MCF 10A (cell line): ENCODE results near the gene SULT6B1. TPM values are rescaled to one million over a fixed set of nuclear protein-coding genes. Genes with fewer than 3 reads are reported as not detected.
A peak's percentile ranks its signal among the peaks of the same experiment; 100 is the strongest.
"Not testable (repeated sequence)": the region's sequence is repeated elsewhere in the genome, so short reads cannot be mapped to it uniquely, and the experiment has no call there.

Experiments used
- BruUV-seq: library from RNA; stranded (reverse); fragments of 400-500 nt; replicated peaks from 2 replicates; lab custom pipeline; 2021; lab: Mats Ljungman, UMichigan
- CTCF ChIA-PET: fragments of 300-600 bp; sonication (Branson Sonifier 250); formaldehyde crosslinking; extraction: SDS; loops from one replicate; lab custom pipeline; 2021; ENCODE audit warnings: antibody characterized with exemption, inconsistent platforms; lab: Yijun Ruan, JAX
- POLR2A ChIA-PET: fragments of 300-600, 350-650 bp; sonication (Branson Sonifier 250); formaldehyde crosslinking; extraction: SDS; loops from one replicate; lab custom pipeline; 2020; ENCODE audit warnings: antibody characterized with exemption, inconsistent platforms; lab: Yijun Ruan, JAX
- DNase-seq: peaks from one replicate; pipeline ENCODE4 v3.0.0-alpha.2; 2018; ENCODE audit not compliant: unreplicated experiment
- H3K27ac Mint-ChIP-seq: one replicate; pipeline ENCODE4 v1.8.0; 2022; ENCODE audit warnings: mild to moderate bottlenecking, low read depth, mixed read lengths; ENCODE audit not compliant: unreplicated experiment
- H3K27me3 Mint-ChIP-seq: one replicate; pipeline ENCODE4 v1.8.0; 2022; ENCODE audit warnings: mixed read lengths; ENCODE audit not compliant: insufficient read depth, unreplicated experiment
- H3K36me3 Mint-ChIP-seq: one replicate; pipeline ENCODE4 v1.8.0; 2022; ENCODE audit warnings: mild to moderate bottlenecking, moderate library complexity, mixed read lengths; ENCODE audit not compliant: insufficient read depth, unreplicated experiment
- H3K4me1 Mint-ChIP-seq: one replicate; pipeline ENCODE4 v1.8.0; 2022; ENCODE audit warnings: mixed read lengths; ENCODE audit not compliant: insufficient read depth, unreplicated experiment
- H3K4me3 Mint-ChIP-seq: one replicate; pipeline ENCODE4 v1.8.0; 2022; ENCODE audit warnings: mild to moderate bottlenecking, moderate library complexity, mixed read lengths; ENCODE audit not compliant: unreplicated experiment
- H3K9me3 Mint-ChIP-seq: one replicate; pipeline ENCODE4 v1.8.0; 2022; ENCODE audit warnings: mixed read lengths; ENCODE audit not compliant: unreplicated experiment
- CTCF ChIP-seq: fragments of 200-600 bp; IDR thresholded peaks from one replicate; pipeline ENCODE4 v1.8.0; 2022; ENCODE audit warnings: antibody characterized with exemption, mild to moderate bottlenecking; ENCODE audit not compliant: unreplicated experiment
- intact Hi-C: fragments of 100-400 bp; cut with micrococcal nuclease; formaldehyde crosslinking; loops from 2 replicates; pipeline ENCODE4 v1.14.1; 2022
- total RNA-seq: library from RNA; stranded (reverse); gene quantifications from 2 replicates; pipeline ENCODE4 v1.2.3, GENCODE V29; 2022

Gene SULT6B1
- total RNA-seq, 1 experiment from 2014 or later: not detected

GRCh38 chr2:37230581-37230980 lies 42.1 kb upstream of the SULT6B1 start:
- peak; percentile 26 for DNase-seq
- Mint-ChIP-seq H3K4me1 (peaks cover 6% of the 10 kb centered on the region), H3K36me3 (peaks cover 46% of the 10 kb centered on the region), H3K27ac (no peak overlapping the region), H3K9me3 (no peaks in the 10 kb centered on the region), H3K4me3 (no peak overlapping the region), H3K27me3 (no peaks in the 10 kb centered on the region)
- POLR2A ChIA-PET: interaction anchor here (0.7 to 5.6 kb wide), 3 partner anchors 17 to 74 kb away, joined by 3 to 24 read pairs (median 10); partner anchors contain the start of gene EIF2AK2
- BruUV-seq: no TSS peak
- TF ChIP-seq CTCF: no peak
- CTCF ChIA-PET: interaction anchor here (0.7 kb wide), 1 partner anchor 187 kb away, joined by 4 read pairs; no protein-coding TSS in a partner anchor
- intact Hi-C loops: loop anchor here (2.0 kb wide), 1 partner anchor 62 kb away; no protein-coding TSS in a partner anchor

- no peaks in the 10 kb centered on the region for H3K27me3 Mint-ChIP-seq
- H3K36me3 Mint-ChIP-seq: peaks cover 38% of the 10 kb centered on the region
- intact Hi-C loops: no loop called here
- no peak overlapping the region for H3K27ac Mint-ChIP-seq
- BruUV-seq: no TSS peak
- no peak overlapping the region for H3K4me3 Mint-ChIP-seq
- H3K4me1 Mint-ChIP-seq: peaks cover 7% of the 10 kb centered on the region
- ChIA-PET CTCF (no interaction called here), POLR2A (interaction anchor here (1.0 to 1.8 kb wide), 3 partner anchors 10 to 73 kb away, joined by 3 to 5 read pairs (median 4); no protein-coding TSS in a partner anchor)
- no peaks in the 10 kb centered on the region for H3K9me3 Mint-ChIP-seq
- DNase-seq: no peak
- no peak for TF ChIP-seq CTCF
Observed at GRCh38 chr2:37228788-37229187, 40.3 kb upstream of the SULT6B1 start.

DNA sequence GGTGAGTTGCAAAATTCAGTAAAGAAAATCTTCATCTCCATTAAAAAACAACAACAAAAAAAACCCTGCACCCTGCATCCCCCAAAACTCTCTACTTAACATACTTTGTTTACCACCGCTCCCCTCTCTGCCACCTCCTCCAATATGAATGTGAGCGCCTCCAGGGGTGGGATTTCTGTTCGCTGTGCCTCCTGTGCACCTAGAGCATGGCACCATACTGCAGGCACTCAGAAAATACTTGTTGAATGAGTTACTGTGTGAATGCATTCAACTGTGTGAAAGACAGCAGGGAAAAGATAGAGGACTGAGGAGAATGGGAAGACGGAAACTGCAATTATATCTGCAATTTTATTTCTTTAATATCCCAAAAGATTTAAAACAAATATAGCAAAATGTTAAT lies 38.4 kb upstream of the SULT6B1 start:
- H3K9me3 Mint-ChIP-seq: no peaks in the 10 kb centered on the region
- no TSS peak for BruUV-seq
- DNase-seq: no peak
- TF ChIP-seq CTCF: no peak
- H3K4me3 Mint-ChIP-seq: no peak overlapping the region
- no peaks in the 10 kb centered on the region for H3K27me3 Mint-ChIP-seq
- intact Hi-C loops: no loop called here
- POLR2A ChIA-PET: no interaction called here
- peaks cover 58% of the 10 kb centered on the region for H3K36me3 Mint-ChIP-seq
- peaks cover 7% of the 10 kb centered on the region for H3K4me1 Mint-ChIP-seq
- CTCF ChIA-PET: no interaction called here
- H3K27ac Mint-ChIP-seq: no peak overlapping the region

DNA sequence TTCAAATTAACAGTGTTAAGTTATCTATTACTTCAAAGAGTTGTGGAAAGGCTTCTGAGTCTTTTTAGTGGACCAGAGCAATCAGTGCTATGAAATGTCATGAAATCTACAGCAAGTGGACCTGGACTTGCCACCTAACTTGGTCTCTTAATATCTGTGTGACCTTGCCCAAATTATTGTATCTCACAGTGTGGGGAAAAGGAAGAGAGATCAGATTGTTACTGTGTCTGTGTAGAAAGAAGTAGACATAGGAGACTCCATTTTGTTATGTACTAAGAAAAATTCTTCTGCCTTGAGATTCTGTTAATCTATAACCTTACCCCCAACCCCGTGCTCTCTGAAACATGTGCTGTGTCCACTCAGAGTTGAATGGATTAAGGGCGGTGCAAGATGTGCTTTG lies 36.7 kb upstream of the SULT6B1 start:
- CTCF ChIA-PET, POLR2A ChIA-PET, H3K9me3 Mint-ChIP-seq, H3K27me3 Mint-ChIP-seq, H3K4me3 Mint-ChIP-seq, intact Hi-C loops, BruUV-seq, H3K4me1 Mint-ChIP-seq, H3K27ac Mint-ChIP-seq, DNase-seq: not testable (repeated sequence)
- peaks cover 73% of the 10 kb centered on the region for H3K36me3 Mint-ChIP-seq
